Heart left ventricle (tissue), 16 donors: Measurements from ENCODE around the gene CARTPT. TPM values are rescaled to one million over a fixed set of nuclear protein-coding genes. Genes with fewer than 3 reads are reported as not detected.

Source experiments
- ATAC-seq, 4 donors: fragments of 200-7000 bp; cut with Tn5 transposase; one replicate each; pipeline ENCODE4 v1.9.1; 2020 to 2022; ENCODE audit warnings: moderate library complexity in 4 of 4, mild to moderate bottlenecking in 3 of 4, moderate number of reproducible peaks in 1 of 4
- DNase-seq, 5 donors: peaks; one replicate each; pipeline ENCODE4 v3.0.0-alpha.2; 2020
- H3K27ac ChIP-seq, 12 donors: fragments of 200-600 bp; sonication (generic) in 4 of 12; one replicate each; pipeline versions ENCODE4 v1.5.0 to v1.8.0; 2016 to 2022; ENCODE audit warnings: mild to moderate bottlenecking in 2 of 12
- H3K27me3 ChIP-seq, 9 donors: fragments of 200-600 bp; sonication (generic) in 2 of 9; one replicate each; pipeline versions ENCODE4 v1.5.1 to v1.8.0; 2016 to 2022; ENCODE audit warnings: mild to moderate bottlenecking in 3 of 9
- H3K36me3 ChIP-seq, 9 donors: fragments of 200-600 bp; sonication (generic) in 2 of 9; one replicate each; pipeline versions ENCODE4 v1.5.0 to v1.8.0; 2018 to 2022; ENCODE audit warnings: mild to moderate bottlenecking in 2 of 9
- H3K4me1 ChIP-seq, 12 donors: fragments of 200-600 bp; sonication (generic) in 4 of 12; one replicate each; pipeline versions ENCODE4 v1.5.0 to v1.8.0; 2016 to 2022; ENCODE audit warnings: mild to moderate bottlenecking in 3 of 12
- H3K4me3 ChIP-seq, 12 donors: fragments of 200-600 bp; sonication (generic) in 4 of 12; one replicate each; pipeline versions ENCODE4 v1.5.0 to v1.8.0; 2017 to 2022; ENCODE audit warnings: mild to moderate bottlenecking in 9 of 12, moderate library complexity in 4 of 12
- H3K9me3 ChIP-seq, 12 donors: fragments of 200-600 bp; sonication (generic) in 4 of 12; one replicate each; pipeline versions ENCODE4 v1.5.0 to v1.8.0; 2016 to 2022; ENCODE audit warnings: mild to moderate bottlenecking in 1 of 12
- POLR2A ChIP-seq, 2 donors: fragments of 450-650 bp; IDR thresholded peaks; one replicate each; pipeline ENCODE4 v1.6.1; 2017; ENCODE audit warnings: antibody characterized with exemption in 2 of 2, mild to moderate bottlenecking in 2 of 2, moderate library complexity in 2 of 2
- intact Hi-C, 10 donors: fragments of 100-400 bp; cut with DNase I; formaldehyde crosslinking; loops; one replicate each; pipeline versions ENCODE4 v1.11.1 to v1.14.2; 2022
- polyA plus RNA-seq, 2 donors: library from polyadenylated mRNA; stranded (reverse); fragments of 200-250 nt; gene quantifications; one replicate each; pipeline ENCODE4 v1.2.3, GENCODE V29; 2013
- total RNA-seq, 9 donors: library from RNA; depleted of rRNA in 2 of 9; stranded (reverse); fragments of >200 nt in 2 of 9; fragmentation: NEBNext Ultra II Directional in 3 of 9; extraction: Animal tissue kit (Norgen Biotek cat#: 25700) in 3 of 9; gene quantifications; one replicate each; pipeline versions ENCODE4 v1.1.0 to v1.2.4, GENCODE V29; 2016 to 2023
- TF ChIP-seq, protein P1 (sequence below), 12 donors: fragments of 200-600 bp; sonication (generic) in 4 of 12; IDR thresholded peaks; one replicate each; pipeline versions ENCODE4 v1.5.0 to v1.8.0; 2018 to 2022; ENCODE audit warnings: antibody characterized with exemption in 12 of 12, mild to moderate bottlenecking in 5 of 12
- donor health status: ischemic (EF 13 %, LVEDD 7.1; RV severe dilation, severe dysfunction).
- donor health status: healthy with polysubstance abuse.
- donor health status: DM: no; HTN: yes; CAD: no.
- donor health status: DM: no; HTN: no; CAD: no.
- donor health status: ischemic (EF 25% LVEDD 6.9; RV normal size, moderate dysfunction).
- donor health status: ischemic (EF 25% LVEDD 5.7; RV mildly dilated, moderate dysfunction).
- donor health status: healthy.
- donor health status: DM: yes; HTN: yes; CAD: no.
- donor health status: ischemic (EF 35%, LVEDD 5.7; RV mildly dilated, moderate dysfunction).
- donor health status: nonischemic (EF 11% LVEDD 7.7; RV severe dilation, severe dysfunction).
- donor health status: DM: yes; HTN: yes; CAD: no.
- donor health status: PGD.
- donor health status: ischemic (EF 29% LVEDD 5.4; RV normal size, mild dysfunction).
- donor health status: nonischemic (EF 23%, LVEDD 6.1; RV moderate dilation, normal function).

Gene CARTPT
- total and polyA plus RNA-seq, 11 donors = not detected

DNA sequence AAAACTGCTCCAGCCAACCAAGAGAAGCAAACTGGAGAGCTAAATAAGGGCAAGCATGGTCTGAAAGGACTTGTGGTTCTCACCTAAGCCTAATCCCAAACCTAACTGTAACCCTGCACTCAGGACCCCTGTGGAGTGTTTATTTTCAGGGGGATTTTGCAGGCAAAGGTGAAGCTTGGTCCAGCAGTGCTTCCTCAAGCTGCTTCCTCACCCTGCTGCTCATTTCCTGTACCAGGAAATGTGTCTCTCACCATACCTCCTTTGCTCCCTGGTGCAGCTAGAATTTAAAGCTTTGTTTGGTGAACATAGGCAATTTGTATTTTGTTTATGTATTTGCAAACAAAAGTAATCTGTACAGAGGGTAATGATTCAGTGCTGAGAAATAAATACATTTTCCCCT is 50.2 kb downstream of the CARTPT start:
- Histone ChIP-seq H3K36me3 (no peaks in the 10 kb centered on the region), H3K4me3 (no peak overlapping the region), H3K27me3 (no peaks in the 10 kb centered on the region), H3K27ac (no peak overlapping the region), H3K9me3 (peaks cover 0 to 3% (median 0%) of the 10 kb centered on the region in 12 donors), H3K4me1 (no peaks in the 10 kb centered on the region)
- DNase-seq (no peak), ATAC-seq (no peak)
- TF ChIP-seq, protein P1, sequence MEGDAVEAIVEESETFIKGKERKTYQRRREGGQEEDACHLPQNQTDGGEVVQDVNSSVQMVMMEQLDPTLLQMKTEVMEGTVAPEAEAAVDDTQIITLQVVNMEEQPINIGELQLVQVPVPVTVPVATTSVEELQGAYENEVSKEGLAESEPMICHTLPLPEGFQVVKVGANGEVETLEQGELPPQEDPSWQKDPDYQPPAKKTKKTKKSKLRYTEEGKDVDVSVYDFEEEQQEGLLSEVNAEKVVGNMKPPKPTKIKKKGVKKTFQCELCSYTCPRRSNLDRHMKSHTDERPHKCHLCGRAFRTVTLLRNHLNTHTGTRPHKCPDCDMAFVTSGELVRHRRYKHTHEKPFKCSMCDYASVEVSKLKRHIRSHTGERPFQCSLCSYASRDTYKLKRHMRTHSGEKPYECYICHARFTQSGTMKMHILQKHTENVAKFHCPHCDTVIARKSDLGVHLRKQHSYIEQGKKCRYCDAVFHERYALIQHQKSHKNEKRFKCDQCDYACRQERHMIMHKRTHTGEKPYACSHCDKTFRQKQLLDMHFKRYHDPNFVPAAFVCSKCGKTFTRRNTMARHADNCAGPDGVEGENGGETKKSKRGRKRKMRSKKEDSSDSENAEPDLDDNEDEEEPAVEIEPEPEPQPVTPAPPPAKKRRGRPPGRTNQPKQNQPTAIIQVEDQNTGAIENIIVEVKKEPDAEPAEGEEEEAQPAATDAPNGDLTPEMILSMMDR (IDR thresholded peaks at IDR 0.05) = no peak
- TF ChIP-seq POLR2A (IDR thresholded peaks at IDR 0.05) = no peak
- intact Hi-C loops = no loop called here

DNA sequence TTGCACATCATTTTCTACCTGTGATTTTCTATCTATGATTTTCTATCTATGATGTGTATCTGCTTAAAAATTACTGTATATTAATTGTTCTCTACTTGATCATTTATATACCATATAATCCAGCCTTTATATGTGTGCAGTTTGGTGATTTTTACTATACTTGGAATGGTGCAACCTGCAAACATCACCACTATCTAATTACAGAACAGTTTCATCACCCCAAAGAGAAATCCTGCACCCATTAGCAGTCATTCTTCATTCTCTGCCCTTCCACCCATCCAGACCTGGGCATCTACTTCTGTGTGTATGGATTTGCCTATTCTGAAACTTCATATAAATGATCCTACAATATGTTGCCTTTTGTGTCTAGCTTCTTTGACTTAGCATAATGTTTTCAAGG is 51.3 kb downstream of the CARTPT start:
- no peaks in the 10 kb centered on the region for H3K27me3 ChIP-seq
- ATAC-seq = no peak
- no peaks in the 10 kb centered on the region for H3K9me3 ChIP-seq
- no peak overlapping the region for H3K27ac ChIP-seq
- TF ChIP-seq, protein P1 (IDR thresholded peaks at IDR 0.05) = no peak
- TF ChIP-seq POLR2A (IDR thresholded peaks at IDR 0.05) = no peak
- DNase-seq = no peak
- no peaks in the 10 kb centered on the region for H3K4me1 ChIP-seq
- intact Hi-C loops = no loop called here
- H3K36me3 ChIP-seq = no peaks in the 10 kb centered on the region
- no peak overlapping the region for H3K4me3 ChIP-seq

Other genes with a start within 250 kb of the CARTPT start
- gene MCCC2, start 131.9 kb upstream of the CARTPT start, total RNA-seq = 100 to 1,000 TPM in 5 of 9 donors, 10 to 100 TPM in 4; 85.3 to 153 (median 106) TPM
- 10 to 100 TPM; 74.3 to 82.0 TPM for gene MCCC2, start 131.9 kb upstream of the CARTPT start, polyA plus RNA-seq